Stimulated activated CD4-positive, alpha-beta T cell treated with anti-CD3 and anti-CD28 coated beads, Interleukin-15, amount 100 ng/mL, for 1 hour (primary cell): Measurements from ENCODE around the gene PLPPR3.

Experiments used
- DNase-seq, 2 donors: peaks; one replicate each; pipeline ENCODE4 v3.0.0-alpha.2; 2020; ENCODE audit warnings: low read depth in 1 of 2, low spot score in 1 of 2

The PLPPR3 gene

GRCh38 chr19:810077-810855 lies 11.5 kb downstream of the PLPPR3 start:
- DNase-seq: no peak

GRCh38 chr19:808423-808775 lies 13.4 kb downstream of the PLPPR3 start:
- no peak for DNase-seq

- DNase-seq: no peak
These were observed 13.9 kb downstream of the PLPPR3 start for GRCh38 chr19:807627-808422.

GRCh38 chr19:806815-807421 lies 14.8 kb downstream of the PLPPR3 start:
- no peak for DNase-seq

- DNase-seq: no peak
These were observed 15.9 kb downstream of the PLPPR3 start for GRCh38 chr19:805600-806550.

- DNase-seq: no peak
These were observed 16.6 kb downstream of the PLPPR3 start for GRCh38 chr19:805166-805551.

- DNase-seq: no peak
These were observed 17.2 kb downstream of the PLPPR3 start for GRCh38 chr19:804419-805165.

GRCh38 chr19:803686-804418 lies 17.9 kb downstream of the PLPPR3 start:
- no peak for DNase-seq

GRCh38 chr19:803099-803561 lies 18.6 kb downstream of the PLPPR3 start:
- DNase-seq: no peak

- DNase-seq: no peak
These were observed 19.2 kb downstream of the PLPPR3 start for GRCh38 chr19:802498-803098.

GRCh38 chr19:801861-802497 lies 19.8 kb downstream of the PLPPR3 start:
- DNase-seq: no peak

GRCh38 chr19:801030-801860 lies 20.5 kb downstream of the PLPPR3 start:
- no peak for DNase-seq

- no peak for DNase-seq
These were observed 21.3 kb downstream of the PLPPR3 start for GRCh38 chr19:800360-801029.

GRCh38 chr19:799076-799881 lies 22.5 kb downstream of the PLPPR3 start:
- DNase-seq: no peak

GRCh38 chr19:798415-799075 lies 23.2 kb downstream of the PLPPR3 start:
- no peak for DNase-seq
